Mammary epithelial cell (primary cell): ENCODE data around the gene GZMM.
A peak's percentile ranks its signal among the peaks of the same experiment; 100 is the strongest.

Experiments used
- EZH2 ChIP-seq: IDR thresholded peaks from 2 replicates; pipeline ENCODE4 v1.6.1; 2012; ENCODE audit warnings: low read length, inconsistent platforms, borderline replicate concordance
- TF ChIP-seq, protein P1 (sequence below), 2 donors: IDR thresholded peaks in 1 of 2; conservative IDR thresholded peaks in 1 of 2; 2 replicates each; pipeline ENCODE4 v1.5.1; 2011 to 2012; ENCODE audit warnings: inconsistent platforms in 2 of 2, low read length in 2 of 2, mild to moderate bottlenecking in 2 of 2, control low read depth in 1 of 2, low read depth in 1 of 2; ENCODE audit not compliant: insufficient read depth in 1 of 2; ENCODE audit errors: extremely low read depth in 1 of 2

DNA sequence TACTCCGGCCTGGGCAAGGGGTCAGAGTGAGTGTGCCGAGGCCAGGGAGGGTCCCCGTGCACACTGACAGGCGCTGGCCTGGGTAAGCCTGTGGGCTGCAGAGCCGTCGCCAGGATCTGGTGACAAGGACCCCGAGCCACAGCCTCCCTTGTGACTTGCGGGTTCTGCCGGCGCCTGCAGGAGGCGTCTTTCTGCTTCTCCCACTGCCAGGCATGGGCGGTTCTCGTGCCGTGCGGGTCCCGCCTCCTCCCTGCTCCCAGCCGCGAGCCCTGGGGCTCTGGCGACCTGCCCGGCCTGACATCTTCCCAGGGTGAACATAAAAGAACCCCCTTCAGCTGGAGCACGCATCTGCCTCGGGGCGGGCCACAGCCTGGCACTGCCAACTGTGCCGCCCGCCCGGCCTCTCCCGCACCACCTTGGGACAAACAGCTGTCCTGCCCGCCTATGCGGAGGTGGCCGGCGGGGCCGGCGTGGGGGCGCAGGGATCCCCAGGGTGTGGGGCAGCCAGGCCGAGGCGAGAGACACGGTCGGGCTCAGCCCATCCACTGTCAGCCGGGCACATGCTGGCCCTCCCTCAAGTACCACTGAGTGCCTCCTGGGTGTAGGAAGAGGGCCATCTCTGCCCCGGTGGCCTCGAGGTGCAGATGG is 44.4 kb downstream of the GZMM start:
- TF ChIP-seq, protein P1, sequence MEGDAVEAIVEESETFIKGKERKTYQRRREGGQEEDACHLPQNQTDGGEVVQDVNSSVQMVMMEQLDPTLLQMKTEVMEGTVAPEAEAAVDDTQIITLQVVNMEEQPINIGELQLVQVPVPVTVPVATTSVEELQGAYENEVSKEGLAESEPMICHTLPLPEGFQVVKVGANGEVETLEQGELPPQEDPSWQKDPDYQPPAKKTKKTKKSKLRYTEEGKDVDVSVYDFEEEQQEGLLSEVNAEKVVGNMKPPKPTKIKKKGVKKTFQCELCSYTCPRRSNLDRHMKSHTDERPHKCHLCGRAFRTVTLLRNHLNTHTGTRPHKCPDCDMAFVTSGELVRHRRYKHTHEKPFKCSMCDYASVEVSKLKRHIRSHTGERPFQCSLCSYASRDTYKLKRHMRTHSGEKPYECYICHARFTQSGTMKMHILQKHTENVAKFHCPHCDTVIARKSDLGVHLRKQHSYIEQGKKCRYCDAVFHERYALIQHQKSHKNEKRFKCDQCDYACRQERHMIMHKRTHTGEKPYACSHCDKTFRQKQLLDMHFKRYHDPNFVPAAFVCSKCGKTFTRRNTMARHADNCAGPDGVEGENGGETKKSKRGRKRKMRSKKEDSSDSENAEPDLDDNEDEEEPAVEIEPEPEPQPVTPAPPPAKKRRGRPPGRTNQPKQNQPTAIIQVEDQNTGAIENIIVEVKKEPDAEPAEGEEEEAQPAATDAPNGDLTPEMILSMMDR (conservative IDR thresholded peaks at IDR 0.05 in 1 of 2, IDR thresholded peaks at IDR 0.05 in 1 of 2; ENCODE audit: extremely low read depth in 1 of 2, insufficient read depth in 1 of 2, low read depth in 1 of 2, low read length in 2 of 2), result peak; percentile 44 to 75
- no peak for TF ChIP-seq EZH2
